Neural cell (in vitro differentiated cells): ENCODE measurements around the gene KITLG.

ENCODE experiments used
- CTCF ChIP-seq: fragments of 450-650 bp; IDR thresholded peaks from 2 replicates; pipeline ENCODE4 v1.5.1; 2014; ENCODE audit warnings: antibody characterized with exemption, mild to moderate bottlenecking, moderate library complexity; ENCODE audit not compliant: poor library complexity, severe bottlenecking
- EP300 ChIP-seq: fragments of 450-650 bp; conservative IDR thresholded peaks from 2 replicates; pipeline ENCODE4 v1.6.1; 2014; ENCODE audit warnings: antibody characterized with exemption, mild to moderate bottlenecking, moderate library complexity; ENCODE audit not compliant: poor library complexity, severe bottlenecking
- MXI1 ChIP-seq: fragments of 450-650 bp; conservative IDR thresholded peaks from 2 replicates; pipeline ENCODE4 v1.6.1; 2014; ENCODE audit warnings: antibody characterized with exemption, mild to moderate bottlenecking; ENCODE audit not compliant: poor library complexity, severe bottlenecking
- TAF1 ChIP-seq: IDR thresholded peaks from 2 replicates; pipeline ENCODE4 v1.6.1; 2012; ENCODE audit warnings: low read depth

GRCh38 chr12:88578276-88579160 is 1.8 kb downstream of the KITLG start:
- TF ChIP-seq TAF1 (no peak), EP300 (no peak), CTCF (no peak), MXI1 (no peak)
